ENCODE results near the gene SELENOS.

DNA sequence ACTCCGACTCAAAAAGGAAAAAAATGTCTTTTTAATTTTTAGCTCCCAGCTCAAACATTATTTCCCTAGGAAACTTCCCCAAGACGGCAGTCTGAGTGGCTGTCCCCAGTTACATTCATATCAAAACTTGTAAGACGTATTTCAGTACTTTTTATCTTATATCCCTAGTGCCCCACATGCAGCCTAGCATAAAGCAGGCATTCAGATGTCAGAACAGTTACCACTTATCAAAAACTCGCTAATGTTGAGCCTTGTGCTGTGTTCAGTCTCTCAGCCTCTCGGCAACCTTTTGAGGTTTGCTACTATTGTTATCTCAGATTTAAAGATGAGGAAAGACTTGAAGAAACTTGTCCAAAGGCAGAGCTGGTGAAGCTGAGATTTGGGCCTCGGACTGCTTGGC lies 6.6 kb upstream of the SELENOS start:
- TF ChIP-seq CTCF (IDR thresholded peaks at IDR 0.05) (no peak), POLR2AphosphoS5 (IDR thresholded peaks at IDR 0.05) (no peak)

Data from suprapubic skin (tissue), 3 donors.